Bronchial epithelial cell (primary cell): Measurements from ENCODE around the gene PSTPIP1. TPM values are rescaled to one million over a fixed set of nuclear protein-coding genes. Genes with fewer than 3 reads are reported as not detected.

ENCODE experiments used
- DNase-seq: peaks from one replicate; pipeline ENCODE4 v3.0.0-alpha.2; 2010; ENCODE audit warnings: low read depth
- FAIRE-seq: peaks from 2 replicates; lab custom pipeline; 2011; peaks lifted over from hg19 to GRCh38; lab: Jason Lieb, UNC
- H3K27me3 ChIP-seq: 2 replicates; pipeline ENCODE4 v1.5.1; 2011; ENCODE audit warnings: low read length; ENCODE audit not compliant: control insufficient read depth, insufficient read depth
- H3K36me3 ChIP-seq: 2 replicates; pipeline ENCODE4 v1.5.1; 2011; ENCODE audit warnings: low read length; ENCODE audit not compliant: control insufficient read depth, insufficient read depth
- H3K4me3 ChIP-seq: 2 replicates; pipeline ENCODE4 v1.5.1; 2011; ENCODE audit warnings: mild to moderate bottlenecking, low read depth, low read length, control low read depth
- CTCF ChIP-seq: IDR thresholded peaks from 2 replicates; pipeline ENCODE4 v1.5.1; 2011; ENCODE audit warnings: mild to moderate bottlenecking, moderate library complexity, low read length, control low read depth, inconsistent platforms; ENCODE audit not compliant: insufficient read depth, severe bottlenecking
- total RNA-seq: library from RNA; depleted of rRNA; stranded (reverse); fragments of >200 nt; gene quantifications from 2 replicates; pipeline ENCODE4 v1.2.1, GENCODE V29; 2014

The PSTPIP1 gene
- total RNA-seq, 1 donor from 2014 or later: not detected

- peak; percentile 10 for DNase-seq
- peak; percentile 79 for TF ChIP-seq CTCF
- Histone ChIP-seq H3K27me3 (no peaks in the 10 kb centered on the region), H3K4me3 (no peak overlapping the region), H3K36me3 (no peaks in the 10 kb centered on the region)
- FAIRE-seq: no peak
Observed at GRCh38 chr15:77024273-77025082, 29.6 kb downstream of the PSTPIP1 start.

GRCh38 chr15:77025083-77025901, 30.4 kb downstream of the PSTPIP1 start:
- FAIRE-seq (no peak), DNase-seq (no peak)
- Histone ChIP-seq H3K4me3 (no peak overlapping the region), H3K27me3 (peaks cover 2% of the 10 kb centered on the region), H3K36me3 (no peaks in the 10 kb centered on the region)
- TF ChIP-seq CTCF: no peak

- no peak for DNase-seq
- no peak for FAIRE-seq
- no peak for TF ChIP-seq CTCF
Observed at GRCh38 chr15:77025941-77026411, 31.1 kb downstream of the PSTPIP1 start.

GRCh38 chr15:77026501-77027110, 31.7 kb downstream of the PSTPIP1 start:
- H3K4me3 ChIP-seq: no peak overlapping the region
- peak; percentile 47 for FAIRE-seq
- no peak for TF ChIP-seq CTCF
- no peaks in the 10 kb centered on the region for H3K36me3 ChIP-seq
- peaks cover 2% of the 10 kb centered on the region for H3K27me3 ChIP-seq
- DNase-seq: no peak

More at GRCh38 chr15:77025941-77026411, 31.1 kb downstream of the PSTPIP1 start:
- H3K27me3 ChIP-seq: peaks cover 2% of the 10 kb centered on the region
- H3K4me3 ChIP-seq: no peak overlapping the region
- H3K36me3 ChIP-seq: no peaks in the 10 kb centered on the region

- no peaks in the 10 kb centered on the region for H3K36me3 ChIP-seq
- peaks cover 2% of the 10 kb centered on the region for H3K27me3 ChIP-seq
- TF ChIP-seq CTCF: no peak
- no peak for FAIRE-seq
- no peak for DNase-seq
- no peak overlapping the region for H3K4me3 ChIP-seq
Observed at GRCh38 chr15:77027111-77027696, 32.3 kb downstream of the PSTPIP1 start.
